Pancreas (tissue), 10 donors: ENCODE results near the gene CTSH. TPM values are rescaled to one million over a fixed set of nuclear protein-coding genes. Genes with fewer than 3 reads are reported as not detected.

ENCODE experiments used
- ATAC-seq, 4 donors: fragments of 200-7000 bp; cut with Tn5 transposase; one replicate each; pipeline versions ENCODE4 v1.8.0 to v1.9.1; 2020; ENCODE audit warnings: mild to moderate bottlenecking in 4 of 4, moderate library complexity in 4 of 4
- DNase-seq, 6 donors: peaks; one replicate each; pipeline ENCODE4 v3.0.0-alpha.2; 2020
- FAIRE-seq: peaks from 2 replicates; lab custom pipeline; 2012; peaks lifted over from hg19 to GRCh38; lab: Jason Lieb, UNC
- H3K27ac ChIP-seq, 4 donors: fragments of 200-600 bp; sonication (generic); 1 replicate in 3 of 4; 2 replicates in 1 of 4; pipeline versions ENCODE4 v1.5.0 to v1.8.0; 2020
- H3K27me3 ChIP-seq, 4 donors: fragments of 200-600 bp; one replicate each; pipeline ENCODE4 v1.8.0; 2021
- H3K36me3 ChIP-seq, 3 donors: fragments of 200-600 bp; sonication (generic) in 1 of 3; one replicate each; pipeline versions ENCODE4 v1.5.0 to v1.8.0; 2020 to 2021
- H3K4me1 ChIP-seq, 3 donors: fragments of 200-600 bp; one replicate each; pipeline ENCODE4 v1.8.0; 2021
- H3K4me3 ChIP-seq, 4 donors: fragments of 200-600 bp; sonication (generic) in 2 of 4; one replicate each; pipeline versions ENCODE4 v1.5.0 to v1.8.0; 2020 to 2021
- H3K9me3 ChIP-seq, 4 donors: fragments of 200-600 bp; one replicate each; pipeline ENCODE4 v1.8.0; 2021
- WGBS, 2 donors: extraction: QIAGEN DNeasy Blood & Tissue Kit; methylation state at CpG; one replicate each; pipeline ENCODE4 v1.1.7; 2013; 5-methylcytosine and 5-hydroxymethylcytosine counted together
- intact Hi-C, 3 donors: fragments of 100-400 bp; cut with DNase I; formaldehyde crosslinking; loops; one replicate each; pipeline versions ENCODE4 v1.11.1 to v1.14.2; 2022
- polyA plus RNA-seq, 2 donors: library from polyadenylated mRNA; stranded (reverse); fragments of 200-250 nt; gene quantifications; one replicate each; pipeline ENCODE4 v1.2.3, GENCODE V29; 2013
- total RNA-seq, 6 donors: library from RNA; stranded (reverse); fragmentation: NEBNext Ultra II Directional in 4 of 6; extraction: Animal tissue kit (Norgen Biotek cat#: 25700) in 4 of 6; gene quantifications; one replicate each; pipeline versions ENCODE4 v1.2.1 to v1.2.4, GENCODE V29; 2021 to 2023
- TF ChIP-seq, protein P1 (sequence below), 4 donors: fragments of 200-600 bp; sonication (generic) in 3 of 4; IDR thresholded peaks; one replicate each; pipeline versions ENCODE4 v1.5.0 to v1.8.0; 2021; ENCODE audit warnings: antibody characterized with exemption in 4 of 4
- donor health status: healthy with polysubstance abuse.
- donor health status: DM: no; HTN: no; CAD: no; lungs with moderate emphysema.
- donor health status: DM: no; HTN: no; CAD: no.
- donor health status: control.
- donor health status: control.
- donor health status: Bipolar disorder and iron deficiency.
- donor health status: DM: yes; HTN: yes; CAD: no.
- donor health status: DM: no; HTN: no; CAD: no.
- donor health status: DM: no; HTN: no; CAD: no.
- donor health status: DM: yes; HTN: yes; CAD: no.

Gene CTSH
- total and polyA plus RNA-seq, 8 donors, result 24.3 to 196 (median 77.0) TPM

- H3K9me3 ChIP-seq, result no peaks in the 10 kb centered on the region
- H3K4me3 ChIP-seq, result no peak overlapping the region
- DNase-seq (no peak), ATAC-seq (no peak), FAIRE-seq (no peak)
- intact Hi-C loops, result no loop called here
- H3K4me1 ChIP-seq, result no peaks in the 10 kb centered on the region
- H3K27ac ChIP-seq, result no peak overlapping the region
- H3K36me3 ChIP-seq, result no peaks in the 10 kb centered on the region
- H3K27me3 ChIP-seq, result no peaks in the 10 kb centered on the region
- WGBS, 2 donors, result 93 to 94% methylated on average over 10 of the region's 10 CpGs
- TF ChIP-seq, protein P1, sequence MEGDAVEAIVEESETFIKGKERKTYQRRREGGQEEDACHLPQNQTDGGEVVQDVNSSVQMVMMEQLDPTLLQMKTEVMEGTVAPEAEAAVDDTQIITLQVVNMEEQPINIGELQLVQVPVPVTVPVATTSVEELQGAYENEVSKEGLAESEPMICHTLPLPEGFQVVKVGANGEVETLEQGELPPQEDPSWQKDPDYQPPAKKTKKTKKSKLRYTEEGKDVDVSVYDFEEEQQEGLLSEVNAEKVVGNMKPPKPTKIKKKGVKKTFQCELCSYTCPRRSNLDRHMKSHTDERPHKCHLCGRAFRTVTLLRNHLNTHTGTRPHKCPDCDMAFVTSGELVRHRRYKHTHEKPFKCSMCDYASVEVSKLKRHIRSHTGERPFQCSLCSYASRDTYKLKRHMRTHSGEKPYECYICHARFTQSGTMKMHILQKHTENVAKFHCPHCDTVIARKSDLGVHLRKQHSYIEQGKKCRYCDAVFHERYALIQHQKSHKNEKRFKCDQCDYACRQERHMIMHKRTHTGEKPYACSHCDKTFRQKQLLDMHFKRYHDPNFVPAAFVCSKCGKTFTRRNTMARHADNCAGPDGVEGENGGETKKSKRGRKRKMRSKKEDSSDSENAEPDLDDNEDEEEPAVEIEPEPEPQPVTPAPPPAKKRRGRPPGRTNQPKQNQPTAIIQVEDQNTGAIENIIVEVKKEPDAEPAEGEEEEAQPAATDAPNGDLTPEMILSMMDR (IDR thresholded peaks at IDR 0.05), result no peak
Observed at GRCh38 chr15:78959360-78959759, 14.5 kb upstream of the CTSH start.

GRCh38 chr15:78957416-78958093 is 12.7 kb upstream of the CTSH start:
- H3K9me3 ChIP-seq, result no peaks in the 10 kb centered on the region
- H3K27ac ChIP-seq, result no peak overlapping the region
- 80 to 81% methylated on average over 9 of the region's 9 CpGs for WGBS, 2 donors
- ATAC-seq (no peak), FAIRE-seq (no peak), DNase-seq (peak in 1 of 6 donors; percentile 31)
- H3K27me3 ChIP-seq, result no peaks in the 10 kb centered on the region
- no peak overlapping the region for H3K4me3 ChIP-seq
- TF ChIP-seq, protein P1 (IDR thresholded peaks at IDR 0.05), result no peak
- intact Hi-C loops, result no loop called here
- H3K4me1 ChIP-seq, result peaks cover 0 to 3% (median 3%) of the 10 kb centered on the region in 3 donors
- H3K36me3 ChIP-seq, result no peaks in the 10 kb centered on the region

DNA sequence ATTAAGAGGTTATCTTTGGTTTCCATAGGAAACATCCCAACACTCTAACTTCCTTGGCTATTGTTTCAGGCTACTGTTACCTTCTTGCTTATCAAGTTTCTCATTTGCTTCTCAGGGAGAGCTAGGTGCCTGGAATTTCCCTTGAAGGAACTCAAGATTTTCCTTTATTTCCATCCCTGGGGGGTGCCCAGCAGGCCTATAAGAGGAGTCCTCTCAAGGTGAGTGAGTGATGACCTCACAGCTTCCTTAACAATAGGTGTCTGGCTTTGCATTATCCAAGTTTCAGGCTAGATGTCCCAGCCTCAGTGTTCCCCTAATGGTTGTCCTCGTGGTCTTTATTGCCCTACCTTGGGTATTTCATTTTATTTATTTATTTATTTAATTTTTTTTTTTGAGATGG is 12.1 kb upstream of the CTSH start:
- FAIRE-seq (no peak), DNase-seq (no peak), ATAC-seq (no peak)
- Histone ChIP-seq H3K36me3 (no peaks in the 10 kb centered on the region), H3K4me3 (no peak overlapping the region), H3K27ac (no peak overlapping the region), H3K27me3 (no peaks in the 10 kb centered on the region), H3K4me1 (peaks cover 0 to 9% (median 7%) of the 10 kb centered on the region in 3 donors), H3K9me3 (no peaks in the 10 kb centered on the region)
- 88 to 93% methylated on average over 1 of the region's 1 CpG for WGBS, 2 donors
- intact Hi-C loops, result no loop called here
- TF ChIP-seq, protein P1 (IDR thresholded peaks at IDR 0.05), result no peak

GRCh38 chr15:78955355-78955754 is 10.5 kb upstream of the CTSH start:
- ATAC-seq, result no peak
- H3K36me3 ChIP-seq, result no peaks in the 10 kb centered on the region
- intact Hi-C loops, result no loop called here
- H3K4me3 ChIP-seq, result no peak overlapping the region
- H3K27ac ChIP-seq, result no peak overlapping the region
- H3K27me3 ChIP-seq, result no peaks in the 10 kb centered on the region
- no peaks in the 10 kb centered on the region for H3K9me3 ChIP-seq
- DNase-seq, result no peak
- no peak for FAIRE-seq
- TF ChIP-seq, protein P1 (IDR thresholded peaks at IDR 0.05), result no peak
- H3K4me1 ChIP-seq, result peaks cover 14 to 25% (median 19%) of the 10 kb centered on the region in 3 donors
- 92 to 97% methylated on average over 5 of the region's 5 CpGs for WGBS, 2 donors

GRCh38 chr15:78951841-78952238 is 7.0 kb upstream of the CTSH start:
- DNase-seq, result peak in 3 of 6 donors; percentile 61 to 74 (median 65)
- FAIRE-seq, result no peak
- Histone ChIP-seq H3K36me3 (no peaks in the 10 kb centered on the region), H3K27me3 (no peaks in the 10 kb centered on the region), H3K9me3 (no peaks in the 10 kb centered on the region), H3K4me3 (no peak overlapping the region), H3K4me1 (peaks cover 16 to 32% (median 26%) of the 10 kb centered on the region in 3 donors), H3K27ac (peak overlapping the region; percentile 47 to 83 (median 74))
- 14 to 25% methylated on average over 4 of the region's 4 CpGs for WGBS, 2 donors
- TF ChIP-seq, protein P1 (IDR thresholded peaks at IDR 0.05), result no peak
- intact Hi-C loops, result no loop called here
- ATAC-seq, result peak; percentile 90 to 93 (median 92)
